ENCODE measurements around the gene ZNF157.

DNA sequence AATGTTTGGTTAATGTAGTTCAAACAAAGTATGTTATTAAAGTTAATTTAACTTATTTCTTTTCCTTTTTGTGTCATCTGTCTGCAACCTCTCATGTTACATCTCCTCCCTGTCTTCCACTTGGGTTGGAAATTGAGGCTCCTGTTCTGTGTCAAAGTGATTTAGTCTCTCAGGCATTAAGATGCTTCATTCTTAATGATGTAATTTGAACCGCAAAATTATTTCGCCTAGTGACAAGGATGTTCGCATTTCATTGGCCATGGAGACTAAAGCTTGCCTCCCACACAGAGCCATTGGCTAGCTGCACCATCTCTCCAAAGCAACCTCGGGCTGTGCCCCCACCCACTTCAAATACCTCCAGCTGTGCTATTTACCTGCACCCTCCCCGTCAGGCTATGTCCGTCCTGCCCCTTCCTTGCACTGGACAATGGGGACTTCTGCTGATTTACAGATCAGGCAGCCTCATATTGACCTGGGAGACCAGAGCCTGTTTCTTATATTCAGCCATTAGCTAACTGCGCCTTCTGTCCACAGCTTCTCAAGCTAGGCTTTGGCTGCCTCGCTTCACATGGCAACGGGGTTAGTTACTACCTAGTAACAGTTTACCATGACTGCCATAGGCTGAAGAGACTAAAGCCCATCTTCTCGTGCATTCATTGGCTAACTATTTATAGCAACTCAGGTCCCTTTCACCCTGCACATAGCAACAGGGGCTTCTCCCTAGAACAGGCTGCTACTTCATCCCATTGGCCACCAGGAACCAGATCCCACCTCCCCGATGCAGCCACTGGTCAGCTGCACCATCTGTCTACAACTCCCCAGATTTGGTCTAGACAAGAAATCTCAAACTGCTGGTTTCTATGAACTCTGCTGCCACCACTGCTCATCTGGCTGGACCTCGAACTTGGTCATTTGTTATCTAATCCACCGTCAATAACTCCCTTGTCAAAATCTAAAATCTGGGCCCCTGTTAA, 8.6 kb upstream of the ZNF157 start:
- TF ChIP-seq ZNF274 (IDR thresholded peaks at IDR 0.05; ENCODE audit: low read depth, low read length) (no peak), YY1 (IDR thresholded peaks at IDR 0.05; ENCODE audit: insufficient read depth, insufficient read length) (no peak), SUZ12 (IDR thresholded peaks at IDR 0.05; ENCODE audit: extremely low read depth, insufficient read depth, insufficient read length) (no peak)

Data from NT2/D1 (cell line).